SU-DHL-6 (cell line): ENCODE data around the gene MERTK.

Experiments
- H2AFZ ChIP-seq: fragments of 200-600 bp; sonication (generic); 2 replicates; pipeline ENCODE4 v1.6.1; 2014; ENCODE audit warnings: low read depth, mild to moderate bottlenecking, moderate library complexity, mixed read lengths, antibody characterized with exemption, low read length; ENCODE audit not compliant: severe bottlenecking
- H3F3A ChIP-seq: fragments of 200-600 bp; shearing (Covaris generic); 2 replicates; pipeline ENCODE4 v1.6.0; 2016; ENCODE audit warnings: antibody characterized with exemption, mild to moderate bottlenecking; ENCODE audit not compliant: insufficient read depth
- H3K27ac ChIP-seq: fragments of 200-600 bp; sonication (generic); 2 replicates; pipeline ENCODE4 v1.5.1; 2016; ENCODE audit warnings: low read depth, mild to moderate bottlenecking, low read length, moderate library complexity, mixed read lengths
- H3K27me3 ChIP-seq: fragments of 200-600 bp; sonication (generic), shearing (Covaris generic); 2 replicates; pipeline ENCODE4 v1.6.0; 2014; ENCODE audit warnings: mild to moderate bottlenecking, low read length
- H3K36me3 ChIP-seq: fragments of 200-600 bp; sonication (generic); 2 replicates; pipeline ENCODE4 v1.6.1; 2014; ENCODE audit warnings: mild to moderate bottlenecking, low read length, mixed read lengths
- H3K4me2 ChIP-seq: fragments of 300-600, 200-600 bp; shearing (Covaris generic), sonication (generic); 2 replicates; pipeline ENCODE4 v1.6.0; 2014; ENCODE audit warnings: low read length, low read depth, mild to moderate bottlenecking; ENCODE audit not compliant: poor library complexity, severe bottlenecking
- H3K4me3 ChIP-seq: fragments of 200-600 bp; sonication (generic); 2 replicates; pipeline ENCODE4 v1.5.1; 2014; ENCODE audit warnings: antibody characterized with exemption, low read length, mild to moderate bottlenecking, mixed read lengths; ENCODE audit not compliant: insufficient read depth, poor library complexity, severe bottlenecking
- H3K79me2 ChIP-seq: fragments of 200-600 bp; sonication (generic); 2 replicates; pipeline ENCODE4 v1.6.1; 2014; ENCODE audit warnings: mild to moderate bottlenecking, low read length, moderate library complexity; ENCODE audit not compliant: insufficient read depth
- H3K9ac ChIP-seq: fragments of 200-600 bp; sonication (generic); 2 replicates; pipeline ENCODE4 v1.7.0; 2014; ENCODE audit warnings: mild to moderate bottlenecking, low read length
- H3K9me2 ChIP-seq: fragments of 200-600 bp; sonication (generic); replicated peaks from 2 replicates; pipeline ENCODE4 v1.6.1; 2014; ENCODE audit warnings: low read length; ENCODE audit not compliant: insufficient read depth
- H3K9me3 ChIP-seq: fragments of 200-600 bp; sonication (generic); 2 replicates; pipeline ENCODE4 v1.6.1; 2014; ENCODE audit warnings: low read length, mixed read lengths; ENCODE audit not compliant: insufficient read depth
- H4K20me1 ChIP-seq: fragments of 200-600 bp; sonication (generic); 2 replicates; pipeline ENCODE4 v1.6.1; 2014; ENCODE audit warnings: low read depth, mild to moderate bottlenecking, antibody characterized with exemption, low read length, moderate library complexity, mixed read lengths
- EZH2phosphoT487 ChIP-seq: fragments of 200-600 bp; sonication (generic), shearing (Covaris generic); conservative IDR thresholded peaks from 2 replicates; pipeline ENCODE4 v1.6.1; 2018; ENCODE audit warnings: mild to moderate bottlenecking, antibody characterized with exemption, low read length, moderate library complexity, mixed read lengths
- TF ChIP-seq, protein P1 (sequence below): fragments of 200-600 bp; sonication (generic); IDR thresholded peaks from one replicate; pipeline ENCODE4 v1.5.1; 2017; ENCODE audit warnings: antibody characterized with exemption, mild to moderate bottlenecking, low read length, moderate library complexity; ENCODE audit not compliant: insufficient read depth, poor library complexity, severe bottlenecking

The MERTK gene

DNA sequence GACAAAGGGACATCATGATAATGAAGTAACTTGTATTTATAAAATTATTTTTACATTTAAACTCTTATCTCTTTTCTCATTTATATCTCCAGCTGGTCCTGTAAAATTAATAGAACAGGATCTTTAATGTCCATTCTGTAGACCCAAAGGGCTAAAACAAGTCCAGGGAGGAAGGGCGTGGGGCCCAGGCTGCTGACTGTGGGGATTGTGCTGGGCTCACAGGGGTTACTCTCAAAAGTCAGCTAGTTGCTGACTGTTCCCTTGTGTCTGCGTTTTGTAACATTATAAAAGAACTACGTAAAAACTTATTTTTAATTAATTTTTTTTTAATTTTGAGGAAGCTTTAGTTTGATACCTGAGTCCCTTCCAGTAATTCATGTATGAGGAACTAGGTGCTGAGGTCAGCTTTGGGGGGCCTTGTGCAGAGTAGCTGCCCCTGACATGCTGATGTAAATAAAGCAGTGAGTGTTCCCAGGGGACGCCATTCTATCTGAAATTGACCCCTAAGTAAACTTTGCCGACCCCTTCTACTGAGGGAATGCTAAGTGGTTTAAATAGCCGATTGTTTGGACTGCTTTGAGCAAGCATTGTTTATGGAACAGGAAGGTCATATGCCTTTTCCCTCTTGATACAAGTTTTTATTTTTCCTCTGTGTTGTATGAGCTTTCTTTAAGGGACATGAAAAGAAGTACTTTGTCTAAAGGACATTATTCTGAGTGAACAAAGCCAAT is 56.4 kb downstream of the MERTK start:
- H3K9me2 ChIP-seq = no peaks in the 10 kb centered on the region
- H2AFZ ChIP-seq = no peak overlapping the region
- no peaks in the 10 kb centered on the region for H3F3A ChIP-seq
- no peaks in the 10 kb centered on the region for H3K9me3 ChIP-seq
- no peak overlapping the region for H3K4me3 ChIP-seq
- H3K27me3 ChIP-seq = no peaks in the 10 kb centered on the region
- TF ChIP-seq, protein P1, sequence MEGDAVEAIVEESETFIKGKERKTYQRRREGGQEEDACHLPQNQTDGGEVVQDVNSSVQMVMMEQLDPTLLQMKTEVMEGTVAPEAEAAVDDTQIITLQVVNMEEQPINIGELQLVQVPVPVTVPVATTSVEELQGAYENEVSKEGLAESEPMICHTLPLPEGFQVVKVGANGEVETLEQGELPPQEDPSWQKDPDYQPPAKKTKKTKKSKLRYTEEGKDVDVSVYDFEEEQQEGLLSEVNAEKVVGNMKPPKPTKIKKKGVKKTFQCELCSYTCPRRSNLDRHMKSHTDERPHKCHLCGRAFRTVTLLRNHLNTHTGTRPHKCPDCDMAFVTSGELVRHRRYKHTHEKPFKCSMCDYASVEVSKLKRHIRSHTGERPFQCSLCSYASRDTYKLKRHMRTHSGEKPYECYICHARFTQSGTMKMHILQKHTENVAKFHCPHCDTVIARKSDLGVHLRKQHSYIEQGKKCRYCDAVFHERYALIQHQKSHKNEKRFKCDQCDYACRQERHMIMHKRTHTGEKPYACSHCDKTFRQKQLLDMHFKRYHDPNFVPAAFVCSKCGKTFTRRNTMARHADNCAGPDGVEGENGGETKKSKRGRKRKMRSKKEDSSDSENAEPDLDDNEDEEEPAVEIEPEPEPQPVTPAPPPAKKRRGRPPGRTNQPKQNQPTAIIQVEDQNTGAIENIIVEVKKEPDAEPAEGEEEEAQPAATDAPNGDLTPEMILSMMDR = no peak
- no peak for TF ChIP-seq EZH2phosphoT487
- no peak overlapping the region for H3K9ac ChIP-seq
- H3K79me2 ChIP-seq = no peaks in the 10 kb centered on the region
- no peak overlapping the region for H3K4me2 ChIP-seq
- no peak overlapping the region for H3K27ac ChIP-seq
- no peaks in the 10 kb centered on the region for H4K20me1 ChIP-seq
- H3K36me3 ChIP-seq = no peaks in the 10 kb centered on the region

DNA sequence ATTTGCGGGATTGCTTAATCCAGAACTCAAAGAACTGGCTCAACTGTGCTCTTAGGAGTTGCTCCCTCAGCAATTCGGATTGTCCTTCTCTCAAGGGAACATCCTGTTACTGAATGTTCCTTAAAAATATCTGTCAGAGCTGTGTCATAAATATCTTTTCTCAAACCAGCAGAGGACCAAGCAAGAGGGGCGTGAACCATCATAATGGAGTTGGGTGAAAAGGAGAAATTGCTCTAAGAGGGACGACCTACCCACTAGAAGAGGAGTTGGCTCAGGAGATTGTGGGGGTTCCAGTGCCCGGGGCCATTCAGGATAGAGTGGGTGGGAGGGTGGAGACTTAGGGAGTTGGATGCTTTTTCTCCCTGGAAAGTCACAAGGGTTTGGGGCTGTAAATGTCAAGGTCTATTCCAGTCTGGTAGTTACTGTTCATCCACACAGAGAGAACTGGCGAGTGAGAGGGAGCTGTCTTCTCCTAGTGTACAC is 59.5 kb downstream of the MERTK start:
- Histone ChIP-seq H3K4me2 (no peak overlapping the region), H3F3A (no peaks in the 10 kb centered on the region), H3K9me3 (no peaks in the 10 kb centered on the region), H4K20me1 (no peaks in the 10 kb centered on the region), H3K27me3 (no peaks in the 10 kb centered on the region), H3K9me2 (no peaks in the 10 kb centered on the region), H3K36me3 (no peaks in the 10 kb centered on the region), H2AFZ (no peak overlapping the region), H3K79me2 (no peaks in the 10 kb centered on the region), H3K27ac (no peak overlapping the region), H3K4me3 (no peak overlapping the region), H3K9ac (no peak overlapping the region)
- TF ChIP-seq EZH2phosphoT487 = no peak
- TF ChIP-seq, protein P1 = no peak

DNA sequence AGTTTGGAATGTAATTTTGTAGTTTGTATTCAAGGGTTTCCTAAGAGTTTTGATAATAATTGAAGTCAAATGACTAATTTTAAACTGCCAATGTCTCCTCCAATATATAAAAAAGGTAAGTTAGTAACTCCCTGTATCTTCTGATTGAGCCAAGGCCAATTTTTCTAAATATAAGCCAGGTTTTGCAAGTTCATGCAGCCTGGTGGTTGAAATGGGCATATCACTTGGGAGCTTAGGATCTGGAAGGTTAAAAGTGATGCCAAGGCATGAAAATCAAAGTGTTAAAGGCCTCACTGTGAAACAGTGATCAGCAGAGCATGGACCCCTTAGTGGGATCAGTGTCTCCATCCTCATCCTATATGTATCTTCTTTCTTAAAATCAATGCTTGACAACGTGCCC is 60.5 kb downstream of the MERTK start:
- H2AFZ ChIP-seq = no peak overlapping the region
- H3K27ac ChIP-seq = no peak overlapping the region
- H4K20me1 ChIP-seq = no peaks in the 10 kb centered on the region
- no peak overlapping the region for H3K4me2 ChIP-seq
- H3K4me3 ChIP-seq = no peak overlapping the region
- no peaks in the 10 kb centered on the region for H3K9me2 ChIP-seq
- H3F3A ChIP-seq = no peaks in the 10 kb centered on the region
- no peaks in the 10 kb centered on the region for H3K27me3 ChIP-seq
- no peaks in the 10 kb centered on the region for H3K9me3 ChIP-seq
- no peaks in the 10 kb centered on the region for H3K79me2 ChIP-seq
- no peaks in the 10 kb centered on the region for H3K36me3 ChIP-seq
- no peak overlapping the region for H3K9ac ChIP-seq
- TF ChIP-seq, protein P1 = no peak
- no peak for TF ChIP-seq EZH2phosphoT487
